Measurements from ENCODE around the gene E2F7.
"Not testable (repeated sequence)": the region's sequence is repeated elsewhere in the genome, so short reads cannot be mapped to it uniquely, and the experiment has no call there.

GRCh38 chr12:77073894-77074293 lies 8.5 kb upstream of the E2F7 start:
- TF ChIP-seq CTCF (conservative IDR thresholded peaks at IDR 0.05; ENCODE audit: low read depth in 2 of 2); EZH2phosphoT487 (IDR thresholded peaks at IDR 0.05; ENCODE audit: unreplicated experiment); REST (IDR thresholded peaks at IDR 0.05; ENCODE audit: unreplicated experiment); POLR2AphosphoS5 (IDR thresholded peaks at IDR 0.05; ENCODE audit: low read depth); JUNB (IDR thresholded peaks at IDR 0.05; ENCODE audit: unreplicated experiment); EZH2 (IDR thresholded peaks at IDR 0.05; ENCODE audit: low read depth, unreplicated experiment); ETS1 (IDR thresholded peaks at IDR 0.05): not testable (repeated sequence)

Data from GM23338 (cell line).